IPS-20b (cell line): ENCODE measurements around the gene RNF13.

Experiments
- H3K27ac ChIP-seq: one replicate; pipeline ENCODE4 v1.5.1; 2013; ENCODE audit warnings: low read length
- H3K27me3 ChIP-seq: 2 replicates; pipeline ENCODE4 v1.6.1; 2013; ENCODE audit warnings: mild to moderate bottlenecking, low read length, inconsistent platforms; ENCODE audit not compliant: insufficient read depth
- H3K36me3 ChIP-seq: 2 replicates; pipeline ENCODE4 v1.6.1; 2013; ENCODE audit warnings: low read depth, mild to moderate bottlenecking, inconsistent platforms, low read length, moderate library complexity; ENCODE audit not compliant: insufficient read depth
- H3K4me1 ChIP-seq: 2 replicates; pipeline ENCODE4 v1.6.1; 2013; ENCODE audit warnings: mild to moderate bottlenecking, control low read depth, inconsistent platforms, low read length, moderate library complexity; ENCODE audit not compliant: insufficient read depth
- H3K4me3 ChIP-seq: 2 replicates; pipeline ENCODE4 v1.5.1; 2013; ENCODE audit warnings: mild to moderate bottlenecking, low read length, inconsistent platforms
- H3K9ac ChIP-seq: 2 replicates; pipeline ENCODE4 v1.6.1; 2013; ENCODE audit warnings: low read depth, mild to moderate bottlenecking, inconsistent platforms, low read length, moderate library complexity
- H3K9me3 ChIP-seq: 2 replicates; pipeline ENCODE4 v1.6.1; 2013; ENCODE audit warnings: mild to moderate bottlenecking, low read depth, low read length, inconsistent platforms; ENCODE audit not compliant: insufficient read depth

The RNF13 gene

DNA sequence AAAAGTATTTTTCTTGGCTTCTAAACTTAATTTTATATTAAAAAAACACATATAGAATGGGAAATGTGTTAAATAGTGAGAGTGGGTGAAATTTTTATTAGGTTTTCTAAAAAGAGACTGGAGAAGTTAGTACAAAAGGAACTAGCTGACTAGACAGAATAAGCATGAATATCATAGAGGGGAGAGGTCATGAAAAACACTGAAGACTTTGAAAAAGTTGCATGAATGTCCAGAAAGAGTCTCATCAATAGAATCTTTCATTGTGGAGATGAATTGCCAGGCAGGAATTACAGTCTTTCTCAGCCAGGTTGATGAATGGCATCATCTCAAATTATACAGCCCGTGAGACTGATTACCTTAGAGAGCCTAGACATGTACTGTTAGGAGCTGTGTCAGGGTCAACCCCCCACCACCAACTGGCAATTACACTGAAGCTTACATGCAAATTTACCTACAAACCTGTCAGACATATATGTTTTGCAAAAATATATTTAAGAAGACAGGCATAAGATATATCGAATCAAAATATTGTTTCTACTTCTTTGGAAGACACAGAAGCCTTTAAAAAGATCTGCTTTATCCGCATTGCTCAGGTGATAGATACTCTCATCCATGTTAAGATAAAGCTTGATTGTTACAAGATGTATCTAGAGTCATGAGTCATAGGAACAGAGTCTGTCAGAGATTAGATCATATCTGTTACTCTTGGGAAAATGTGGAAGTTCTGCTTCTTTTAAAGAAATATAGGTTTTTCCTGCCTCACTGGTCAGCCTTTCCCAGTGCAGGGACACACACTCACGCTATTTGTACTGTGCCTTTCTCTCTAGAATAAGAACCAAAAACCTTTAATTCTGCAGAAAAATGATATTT lies 192.5 kb downstream of the RNF13 start:
- Histone ChIP-seq H3K27me3 (no peaks in the 10 kb centered on the region), H3K9me3 (no peaks in the 10 kb centered on the region), H3K9ac (no peak overlapping the region), H3K27ac (no peak overlapping the region), H3K36me3 (no peaks in the 10 kb centered on the region), H3K4me3 (no peak overlapping the region), H3K4me1 (no peaks in the 10 kb centered on the region)

DNA sequence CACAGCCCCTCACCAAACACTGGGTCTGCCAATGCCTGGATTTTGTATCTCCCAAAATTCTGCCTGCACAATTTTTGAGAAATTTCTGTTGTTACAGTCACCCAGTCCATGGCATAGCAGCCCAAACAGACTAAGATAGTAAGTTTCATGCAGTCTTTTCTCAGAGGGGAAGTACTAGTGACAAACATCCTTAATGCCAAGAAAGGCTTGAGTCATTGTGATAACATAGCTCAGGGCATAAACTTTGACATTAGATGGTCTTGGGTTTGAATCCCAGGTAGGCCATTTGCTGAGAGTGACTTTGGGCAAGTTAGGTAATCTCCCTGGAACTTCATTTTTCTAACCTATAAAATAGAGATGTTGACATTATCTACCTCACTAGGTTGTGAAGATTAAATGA lies 193.8 kb downstream of the RNF13 start:
- no peaks in the 10 kb centered on the region for H3K4me1 ChIP-seq
- H3K27ac ChIP-seq = no peak overlapping the region
- no peaks in the 10 kb centered on the region for H3K9me3 ChIP-seq
- no peaks in the 10 kb centered on the region for H3K36me3 ChIP-seq
- H3K4me3 ChIP-seq = no peak overlapping the region
- no peak overlapping the region for H3K9ac ChIP-seq
- no peaks in the 10 kb centered on the region for H3K27me3 ChIP-seq
